NB4 (cell line): Measurements from ENCODE around the gene GNG11.

ENCODE experiments used
- CTCF ChIP-seq: IDR thresholded peaks from one replicate; pipeline ENCODE4 v1.5.1; 2012; ENCODE audit warnings: low read depth, low read length
- POLR2A ChIP-seq: IDR thresholded peaks from 2 replicates; pipeline ENCODE4 v1.6.1; 2011; ENCODE audit warnings: mild to moderate bottlenecking; ENCODE audit not compliant: insufficient read length; ENCODE audit errors: extremely low read depth
- TF ChIP-seq, protein P1 (sequence below): IDR thresholded peaks from 2 replicates; pipeline ENCODE4 v1.6.1; 2011; ENCODE audit warnings: low read depth, low read length

DNA sequence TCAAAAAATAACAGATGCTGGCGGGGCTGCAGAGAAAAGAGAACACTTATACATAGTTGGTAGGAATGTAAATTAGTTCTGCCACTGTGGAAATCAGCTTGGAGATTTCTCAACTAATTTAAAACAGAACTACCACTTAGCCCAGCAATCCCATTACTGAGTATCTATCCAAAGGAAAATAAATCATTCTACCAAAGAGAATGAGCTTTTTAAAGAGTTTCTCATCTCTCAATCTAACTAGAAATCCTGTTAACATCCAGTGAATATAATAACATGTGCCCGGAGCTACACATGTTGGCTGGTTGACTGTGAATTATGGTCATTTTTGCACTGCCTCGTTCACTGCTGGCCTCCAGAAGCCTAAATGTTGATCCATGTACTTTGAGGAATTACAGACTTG lies 43.3 kb downstream of the GNG11 start:
- TF ChIP-seq CTCF (no peak), POLR2A (no peak)
- TF ChIP-seq, protein P1, sequence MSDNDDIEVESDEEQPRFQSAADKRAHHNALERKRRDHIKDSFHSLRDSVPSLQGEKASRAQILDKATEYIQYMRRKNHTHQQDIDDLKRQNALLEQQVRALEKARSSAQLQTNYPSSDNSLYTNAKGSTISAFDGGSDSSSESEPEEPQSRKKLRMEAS = no peak
